ENCODE results near the gene GALNT4. TPM values are rescaled to one million over a fixed set of nuclear protein-coding genes. Genes with fewer than 3 reads are reported as not detected.

Gene GALNT4
- polyA plus RNA-seq (2011; rRNA removed) (5.3 and 7.3 TPM in 2 replicates), polyA minus RNA-seq (2011; rRNA and poly(A)+ RNA removed) (3.7 and 6.3 TPM in 2 replicates)

GRCh38 chr12:89524541-89525304 is at the start of gene GALNT4:
Gene GALNT4 (minus strand): TSS chr12:89524796. CDS start chr12:89524549, 247 bp downstream.
- H3K4me3 ChIP-seq (ENCODE audit: low read depth, low read length): peak within 1 kb of the TSS; percentile 91
- DNase-seq (ENCODE audit: low read depth, low spot score): peak; percentile 52
- POLR2A ChIA-PET: interaction anchor here (0.6 to 0.9 kb wide), 4 partner anchors 173 to 1200 kb away, joined by 3 to 5 read pairs (median 3); partner anchors contain the start of gene DUSP6
- H3K27me3 ChIP-seq (ENCODE audit: control insufficient read depth, insufficient read depth, low read length): no peaks in the 10 kb centered on the region
- no peaks in the 10 kb centered on the region; the same call in 1 of the 2 replicates for H3K9me3 ChIP-seq (ENCODE audit: control insufficient read depth, insufficient read depth, low read length)
- CTCF ChIA-PET: interaction anchor here (0.6 to 5.0 kb wide), 13 partner anchors 9 to 1416 kb away, joined by 3 to 117 read pairs (median 4); no protein-coding TSS in a partner anchor
- peak within 1 kb of the TSS; percentile 76 for H3K27ac ChIP-seq (ENCODE audit: low read depth, low read length)
- peak; percentile 77 for TF ChIP-seq CTCF (IDR thresholded peaks at IDR 0.05; ENCODE audit: low read depth, low read length)

- Histone ChIP-seq H3K27ac (ENCODE audit: low read depth, low read length) (no peak overlapping the region), H3K4me3 (ENCODE audit: low read depth, low read length) (no peak overlapping the region), H3K9me3 (ENCODE audit: control insufficient read depth, insufficient read depth, low read length) (no peaks in the 10 kb centered on the region), H3K27me3 (ENCODE audit: control insufficient read depth, insufficient read depth, low read length) (no peaks in the 10 kb centered on the region)
- no peak for DNase-seq (ENCODE audit: low read depth, low spot score)
- ChIA-PET POLR2A (interaction anchor here (0.5 kb wide), 1 partner anchor 127 kb away, joined by 5 read pairs; no protein-coding TSS in a partner anchor), CTCF (no interaction called here)
- TF ChIP-seq CTCF (IDR thresholded peaks at IDR 0.05; ENCODE audit: low read depth, low read length): no peak
Observed at GRCh38 chr12:89573051-89573810, 48.6 kb upstream of the GALNT4 start.

- DNase-seq (ENCODE audit: low read depth, low spot score): no peak
- H3K27me3 ChIP-seq (ENCODE audit: control insufficient read depth, insufficient read depth, low read length): no peaks in the 10 kb centered on the region
- TF ChIP-seq CTCF (IDR thresholded peaks at IDR 0.05; ENCODE audit: low read depth, low read length): no peak
- no peaks in the 10 kb centered on the region for H3K9me3 ChIP-seq (ENCODE audit: control insufficient read depth, insufficient read depth, low read length)
- ChIA-PET CTCF (interaction anchor here (0.7 kb wide), 2 partner anchors 29 to 101 kb away, joined by 3 to 4 read pairs; no protein-coding TSS in a partner anchor), POLR2A (interaction anchor here (0.7 kb wide), 1 partner anchor 14 kb away, joined by 5 read pairs; no protein-coding TSS in a partner anchor)
- no peak overlapping the region for H3K4me3 ChIP-seq (ENCODE audit: low read depth, low read length)
- no peak overlapping the region for H3K27ac ChIP-seq (ENCODE audit: low read depth, low read length)
Observed at GRCh38 chr12:89571491-89572195, 47.0 kb upstream of the GALNT4 start.

GRCh38 chr12:89568484-89568883 is 43.9 kb upstream of the GALNT4 start:
- H3K27me3 ChIP-seq (ENCODE audit: control insufficient read depth, insufficient read depth, low read length): no peaks in the 10 kb centered on the region
- no peak for DNase-seq (ENCODE audit: low read depth, low spot score)
- ChIA-PET CTCF (no interaction called here), POLR2A (no interaction called here)
- H3K9me3 ChIP-seq (ENCODE audit: control insufficient read depth, insufficient read depth, low read length): no peaks in the 10 kb centered on the region
- TF ChIP-seq CTCF (IDR thresholded peaks at IDR 0.05; ENCODE audit: low read depth, low read length): no peak
- H3K27ac ChIP-seq (ENCODE audit: low read depth, low read length): no peak overlapping the region
- H3K4me3 ChIP-seq (ENCODE audit: low read depth, low read length): no peak overlapping the region
